IPS-15b (cell line): ENCODE data around the gene SCYGR3.

Experiments used
- H3K27me3 ChIP-seq: one replicate; pipeline ENCODE4 v1.6.1; 2013; ENCODE audit warnings: low read length; ENCODE audit not compliant: control insufficient read depth, insufficient read depth
- H3K36me3 ChIP-seq: one replicate; pipeline ENCODE4 v1.6.1; 2013; ENCODE audit warnings: low read length; ENCODE audit not compliant: control insufficient read depth, insufficient read depth
- H3K4me1 ChIP-seq: one replicate; pipeline ENCODE4 v1.6.1; 2013; ENCODE audit warnings: mild to moderate bottlenecking, low read length; ENCODE audit not compliant: control insufficient read depth, insufficient read depth
- H3K4me3 ChIP-seq: one replicate; pipeline ENCODE4 v1.5.1; 2013; ENCODE audit warnings: low read depth, low read length
- H3K9ac ChIP-seq: one replicate; pipeline ENCODE4 v1.6.1; 2013; ENCODE audit warnings: low read depth, mild to moderate bottlenecking, low read length
- H3K9me3 ChIP-seq: one replicate; pipeline ENCODE4 v1.6.1; 2013; ENCODE audit warnings: mild to moderate bottlenecking, low read length; ENCODE audit not compliant: control insufficient read depth, insufficient read depth

SCYGR3 gene

DNA sequence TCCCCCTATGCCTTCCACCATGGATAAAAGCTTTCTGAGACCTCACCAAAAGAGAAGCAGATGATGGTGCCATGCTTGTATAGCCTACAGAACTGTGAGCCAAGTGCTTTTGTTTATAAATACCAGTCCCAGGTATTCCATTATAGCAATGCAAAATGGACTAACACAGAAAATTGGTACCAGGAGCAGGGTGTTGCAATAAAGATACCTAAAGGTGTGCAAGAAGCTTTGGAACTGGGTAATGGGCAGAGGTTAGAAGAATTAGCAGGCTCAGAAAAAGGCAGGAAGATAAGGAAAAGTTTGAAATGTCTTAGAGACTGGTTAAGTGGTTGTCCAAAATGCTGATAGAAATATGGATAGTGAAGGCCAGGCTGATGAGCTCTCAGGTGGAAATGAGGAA lies 32.3 kb downstream of the SCYGR3 start:
- no peaks in the 10 kb centered on the region for H3K9me3 ChIP-seq

DNA sequence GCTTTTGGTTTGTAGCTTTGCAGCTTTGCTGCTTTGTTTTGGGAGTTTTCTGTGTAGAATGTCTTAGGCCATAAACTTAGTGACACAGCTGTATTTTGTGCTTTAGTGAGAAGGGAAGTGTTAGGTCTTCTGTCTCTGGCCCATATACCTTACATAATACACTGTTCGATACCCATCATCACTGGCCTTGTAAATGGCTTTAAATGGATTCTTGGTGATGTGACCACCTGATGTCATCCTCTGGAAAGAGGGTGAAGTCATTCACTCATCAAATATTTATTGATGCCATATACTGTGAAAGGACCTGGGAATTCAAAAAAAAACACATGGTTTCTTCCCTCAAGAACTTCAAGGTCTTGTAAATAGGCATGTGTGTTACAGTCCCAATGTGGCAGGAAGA lies 34.8 kb downstream of the SCYGR3 start:
- Histone ChIP-seq H3K27me3 (no peaks in the 10 kb centered on the region), H3K9ac (no peak overlapping the region), H3K4me1 (no peaks in the 10 kb centered on the region), H3K4me3 (no peak overlapping the region), H3K9me3 (no peaks in the 10 kb centered on the region), H3K36me3 (no peaks in the 10 kb centered on the region)

More for the DNA sequence above, 32.3 kb downstream of the SCYGR3 start:
- no peaks in the 10 kb centered on the region for H3K4me1 ChIP-seq
- H3K4me3 ChIP-seq = no peak overlapping the region
- no peak overlapping the region for H3K9ac ChIP-seq
- no peaks in the 10 kb centered on the region for H3K27me3 ChIP-seq
- no peaks in the 10 kb centered on the region for H3K36me3 ChIP-seq

DNA sequence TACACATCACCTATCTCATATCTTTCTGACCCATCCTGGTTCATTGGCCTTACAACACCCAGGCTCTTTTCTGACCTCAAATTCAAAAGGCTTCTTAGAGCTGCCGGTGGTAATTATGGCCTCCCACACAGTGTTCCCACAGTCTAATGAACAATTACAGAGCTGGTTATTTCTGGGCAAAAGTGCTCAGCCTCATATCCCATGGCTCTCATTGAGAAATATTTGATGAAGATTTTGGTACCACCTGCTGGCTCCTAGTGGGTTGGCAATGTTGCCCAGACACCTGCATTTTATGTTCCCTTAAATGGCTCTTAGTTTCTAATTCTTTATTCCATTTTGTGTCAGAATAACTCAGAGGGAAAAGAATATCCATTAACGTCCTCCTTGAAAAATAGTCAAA lies 36.0 kb downstream of the SCYGR3 start:
- no peaks in the 10 kb centered on the region for H3K9me3 ChIP-seq
- H3K9ac ChIP-seq = no peak overlapping the region
- H3K27me3 ChIP-seq = no peaks in the 10 kb centered on the region
- H3K4me1 ChIP-seq = no peaks in the 10 kb centered on the region
- no peaks in the 10 kb centered on the region for H3K36me3 ChIP-seq
- H3K4me3 ChIP-seq = no peak overlapping the region

DNA sequence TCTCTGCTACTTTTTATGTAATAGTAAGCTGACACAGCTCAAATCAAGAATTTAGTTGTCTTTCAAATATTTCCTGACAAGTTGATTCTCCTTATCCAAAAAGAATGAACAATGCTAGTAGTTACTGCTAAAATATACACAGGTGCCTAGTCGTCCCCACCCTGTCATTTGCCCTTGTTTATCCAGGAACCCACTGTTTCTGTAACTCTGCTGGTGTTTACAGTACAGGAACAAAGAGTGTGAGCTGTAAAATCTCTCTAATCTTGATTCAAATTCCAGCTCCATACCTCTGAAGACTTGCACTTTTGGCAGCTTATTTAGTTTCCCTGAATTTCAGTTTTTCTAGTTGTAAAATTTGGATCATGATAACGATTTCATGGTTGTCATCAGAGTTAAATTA lies 37.1 kb downstream of the SCYGR3 start:
- no peaks in the 10 kb centered on the region for H3K4me1 ChIP-seq
- no peaks in the 10 kb centered on the region for H3K9me3 ChIP-seq
- H3K9ac ChIP-seq = no peak overlapping the region
- H3K27me3 ChIP-seq = no peaks in the 10 kb centered on the region
- no peak overlapping the region for H3K4me3 ChIP-seq
- no peaks in the 10 kb centered on the region for H3K36me3 ChIP-seq

DNA sequence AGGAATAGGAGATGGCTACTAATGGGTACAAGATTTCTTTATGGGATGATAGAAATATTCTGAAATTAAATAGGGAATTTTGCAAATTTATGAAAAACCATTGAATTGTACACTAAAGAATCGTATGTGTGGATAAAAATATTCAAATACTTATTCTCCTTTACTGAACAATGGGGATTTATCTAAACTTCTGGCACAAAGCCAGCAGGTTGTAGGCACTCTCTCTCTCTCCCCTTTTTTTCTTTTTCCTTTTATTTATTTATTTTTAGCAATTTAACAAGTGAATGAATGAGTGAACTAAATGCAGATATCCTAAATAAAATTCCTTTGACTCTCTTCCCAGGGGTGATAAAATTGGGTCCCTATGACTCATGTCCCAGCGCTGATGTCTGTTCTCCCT lies 37.8 kb downstream of the SCYGR3 start:
- H3K27me3 ChIP-seq = no peaks in the 10 kb centered on the region
- no peaks in the 10 kb centered on the region for H3K36me3 ChIP-seq
- H3K4me3 ChIP-seq = no peak overlapping the region
- no peaks in the 10 kb centered on the region for H3K4me1 ChIP-seq
- H3K9me3 ChIP-seq = no peaks in the 10 kb centered on the region
- no peak overlapping the region for H3K9ac ChIP-seq

DNA sequence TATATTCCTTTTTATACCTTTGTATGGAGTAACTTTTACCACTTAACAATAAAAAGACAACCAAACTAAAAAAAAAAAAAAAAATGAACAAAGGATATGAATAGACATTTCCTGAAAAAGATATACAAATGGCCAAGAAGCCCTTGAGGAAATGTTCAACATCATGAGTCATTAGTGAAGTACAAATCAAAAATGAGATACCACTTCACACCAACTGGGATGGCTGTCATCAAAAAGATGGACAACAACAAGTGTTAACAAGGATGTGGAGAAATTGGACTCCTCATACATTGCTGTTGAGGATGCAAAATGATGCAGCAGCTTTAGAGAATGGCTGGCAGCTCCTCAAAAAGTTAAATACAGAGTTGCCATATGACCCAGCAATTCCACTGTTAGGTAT lies 38.5 kb downstream of the SCYGR3 start:
- Histone ChIP-seq H3K4me1 (no peaks in the 10 kb centered on the region), H3K9me3 (no peaks in the 10 kb centered on the region), H3K27me3 (no peaks in the 10 kb centered on the region), H3K36me3 (no peaks in the 10 kb centered on the region), H3K4me3 (no peak overlapping the region), H3K9ac (no peak overlapping the region)

DNA sequence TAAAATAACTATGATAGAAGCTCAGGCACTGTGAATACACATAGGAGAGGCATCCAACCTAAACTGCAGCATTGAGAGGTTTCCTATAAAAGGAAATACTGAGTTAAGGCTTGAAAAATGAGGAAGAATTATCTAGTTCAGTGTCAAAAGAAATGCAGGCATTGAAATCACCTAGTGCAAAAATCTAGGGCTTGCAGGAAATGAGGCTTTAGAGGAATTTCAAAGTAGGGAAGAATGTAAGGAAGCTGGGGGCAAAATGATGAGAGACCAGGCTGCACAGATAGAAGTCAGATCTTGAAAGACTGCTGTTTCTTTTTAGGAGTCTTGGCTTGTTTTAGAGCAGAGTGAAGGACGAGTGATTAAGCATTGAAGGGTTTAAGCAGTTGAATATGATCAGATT lies 44.0 kb downstream of the SCYGR3 start:
- Histone ChIP-seq H3K4me3 (no peak overlapping the region), H3K4me1 (no peaks in the 10 kb centered on the region), H3K36me3 (no peaks in the 10 kb centered on the region), H3K9ac (no peak overlapping the region), H3K27me3 (no peaks in the 10 kb centered on the region), H3K9me3 (no peaks in the 10 kb centered on the region)

DNA sequence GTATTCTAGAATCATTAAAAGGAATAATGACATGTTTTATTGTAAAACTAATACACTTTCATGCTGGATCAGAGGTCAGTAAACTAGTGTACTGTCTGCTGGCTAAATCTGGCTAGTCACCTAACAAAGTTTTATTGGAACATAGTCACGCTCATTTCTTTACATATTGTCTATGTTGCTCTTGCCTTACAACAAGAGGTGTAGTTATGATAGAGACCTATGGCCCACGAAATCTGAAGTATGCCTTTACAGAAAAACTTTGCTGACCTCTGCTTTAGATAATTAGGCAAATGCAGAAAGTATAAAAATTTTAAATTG lies 45.8 kb downstream of the SCYGR3 start:
- H3K4me3 ChIP-seq = no peak overlapping the region
- H3K36me3 ChIP-seq = no peaks in the 10 kb centered on the region
- no peak overlapping the region for H3K9ac ChIP-seq
- no peaks in the 10 kb centered on the region for H3K9me3 ChIP-seq
- no peaks in the 10 kb centered on the region for H3K27me3 ChIP-seq
- no peaks in the 10 kb centered on the region for H3K4me1 ChIP-seq

DNA sequence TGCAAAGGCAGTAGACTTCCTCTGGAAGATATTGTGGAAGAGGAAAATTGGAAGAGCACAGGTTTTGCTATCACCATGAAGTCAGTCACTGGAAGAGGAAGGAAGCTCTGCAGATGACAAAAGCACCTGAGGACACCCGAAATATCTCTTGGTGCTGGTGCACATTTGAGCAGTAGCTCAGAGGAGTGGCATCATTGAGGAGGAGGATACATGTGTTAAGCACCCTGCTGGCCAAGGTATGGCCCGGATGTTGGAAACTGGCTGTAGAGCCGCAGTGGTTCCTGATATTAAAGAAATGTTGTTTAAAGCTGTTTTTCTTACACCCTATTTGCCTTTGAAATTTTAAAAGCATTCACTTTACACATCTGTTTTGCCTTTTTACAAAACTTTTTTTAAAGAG lies 48.6 kb downstream of the SCYGR3 start:
- H3K27me3 ChIP-seq = no peaks in the 10 kb centered on the region
- no peak overlapping the region for H3K9ac ChIP-seq
- H3K4me3 ChIP-seq = no peak overlapping the region
- H3K4me1 ChIP-seq = no peaks in the 10 kb centered on the region
- no peaks in the 10 kb centered on the region for H3K36me3 ChIP-seq
- H3K9me3 ChIP-seq = no peaks in the 10 kb centered on the region

DNA sequence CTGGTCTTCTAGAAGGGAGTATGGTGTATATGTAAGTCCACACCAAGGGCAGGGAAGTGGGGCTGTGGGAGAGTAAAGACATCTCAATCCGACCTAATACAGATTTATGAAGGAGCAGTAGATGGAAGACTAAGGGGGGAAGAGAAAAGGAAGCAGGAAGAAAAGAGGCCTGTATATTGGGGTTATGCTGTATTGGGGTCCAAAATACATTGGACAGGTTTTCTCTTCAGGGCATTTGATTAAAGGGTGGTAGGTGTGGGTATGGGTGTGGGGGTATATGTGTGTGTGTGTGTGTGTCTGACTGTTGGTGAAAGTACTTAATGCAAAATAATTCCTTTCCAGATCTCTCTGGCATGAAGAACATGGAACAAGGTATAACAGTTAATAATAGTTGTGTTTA lies 49.6 kb downstream of the SCYGR3 start:
- H3K4me3 ChIP-seq = no peak overlapping the region
- H3K27me3 ChIP-seq = no peaks in the 10 kb centered on the region
- H3K36me3 ChIP-seq = no peaks in the 10 kb centered on the region
- no peak overlapping the region for H3K9ac ChIP-seq
- no peaks in the 10 kb centered on the region for H3K4me1 ChIP-seq
- H3K9me3 ChIP-seq = no peaks in the 10 kb centered on the region
